Stimulated activated CD4-positive, alpha-beta T cell treated with anti-CD3 and anti-CD28 coated beads, Interleukin-4, amount 100 ng/mL, for 1 hour (primary cell): ENCODE measurements around the gene NCL.
A peak's percentile ranks its signal among the peaks of the same experiment; 100 is the strongest.

Source experiments
- DNase-seq: peaks from one replicate; pipeline ENCODE4 v3.0.0-alpha.2; 2020

NCL gene, protein sequence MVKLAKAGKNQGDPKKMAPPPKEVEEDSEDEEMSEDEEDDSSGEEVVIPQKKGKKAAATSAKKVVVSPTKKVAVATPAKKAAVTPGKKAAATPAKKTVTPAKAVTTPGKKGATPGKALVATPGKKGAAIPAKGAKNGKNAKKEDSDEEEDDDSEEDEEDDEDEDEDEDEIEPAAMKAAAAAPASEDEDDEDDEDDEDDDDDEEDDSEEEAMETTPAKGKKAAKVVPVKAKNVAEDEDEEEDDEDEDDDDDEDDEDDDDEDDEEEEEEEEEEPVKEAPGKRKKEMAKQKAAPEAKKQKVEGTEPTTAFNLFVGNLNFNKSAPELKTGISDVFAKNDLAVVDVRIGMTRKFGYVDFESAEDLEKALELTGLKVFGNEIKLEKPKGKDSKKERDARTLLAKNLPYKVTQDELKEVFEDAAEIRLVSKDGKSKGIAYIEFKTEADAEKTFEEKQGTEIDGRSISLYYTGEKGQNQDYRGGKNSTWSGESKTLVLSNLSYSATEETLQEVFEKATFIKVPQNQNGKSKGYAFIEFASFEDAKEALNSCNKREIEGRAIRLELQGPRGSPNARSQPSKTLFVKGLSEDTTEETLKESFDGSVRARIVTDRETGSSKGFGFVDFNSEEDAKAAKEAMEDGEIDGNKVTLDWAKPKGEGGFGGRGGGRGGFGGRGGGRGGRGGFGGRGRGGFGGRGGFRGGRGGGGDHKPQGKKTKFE

DNA sequence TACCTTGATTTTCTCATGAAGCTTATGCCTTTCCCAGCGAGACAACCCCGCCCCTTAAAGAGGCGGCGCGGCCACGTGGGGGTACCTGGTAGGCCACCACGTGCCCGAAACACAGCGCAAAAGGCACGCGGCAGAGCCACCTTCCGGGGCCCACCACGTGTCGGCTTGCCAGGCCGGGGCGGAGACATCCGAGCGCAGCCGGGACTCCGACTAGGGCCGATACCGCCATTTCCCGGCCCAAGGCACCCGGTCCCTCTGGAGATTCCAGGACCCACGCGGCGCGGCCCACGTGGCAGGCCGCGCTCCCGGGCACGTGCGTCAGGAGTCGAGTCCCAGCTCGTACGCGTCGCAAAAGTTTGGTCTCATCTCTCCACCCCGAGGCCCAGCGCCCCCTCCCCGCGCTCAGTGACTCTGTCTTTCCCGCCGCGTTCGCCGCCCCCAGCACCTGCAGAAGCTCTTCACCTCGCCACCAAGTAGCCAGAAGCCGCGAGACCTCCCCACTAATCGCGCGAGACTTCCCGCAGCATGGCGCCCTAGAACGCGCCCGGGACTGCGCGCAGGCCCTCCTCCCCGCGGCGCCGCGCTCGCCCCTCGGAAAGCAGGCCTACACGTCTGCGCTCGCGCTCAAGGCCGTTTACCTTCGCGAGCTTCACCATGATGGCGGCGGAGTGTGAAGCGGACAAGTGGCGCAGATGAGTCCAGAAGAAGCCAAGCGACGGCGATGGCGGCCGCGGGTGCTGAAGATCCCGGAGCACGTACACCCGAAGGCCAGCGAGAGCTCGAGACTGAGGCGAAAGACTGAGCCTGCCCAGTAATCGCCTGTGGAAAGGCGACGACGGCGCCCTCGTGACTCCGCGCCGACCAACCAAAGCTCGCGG, at the start of gene NCL:
NCL (minus strand) TSS at position 787 of the 878 bp plus-strand sequence; CDS start at position 656, 131 bp downstream.
- DNase-seq, result peak; percentile 89

DNA sequence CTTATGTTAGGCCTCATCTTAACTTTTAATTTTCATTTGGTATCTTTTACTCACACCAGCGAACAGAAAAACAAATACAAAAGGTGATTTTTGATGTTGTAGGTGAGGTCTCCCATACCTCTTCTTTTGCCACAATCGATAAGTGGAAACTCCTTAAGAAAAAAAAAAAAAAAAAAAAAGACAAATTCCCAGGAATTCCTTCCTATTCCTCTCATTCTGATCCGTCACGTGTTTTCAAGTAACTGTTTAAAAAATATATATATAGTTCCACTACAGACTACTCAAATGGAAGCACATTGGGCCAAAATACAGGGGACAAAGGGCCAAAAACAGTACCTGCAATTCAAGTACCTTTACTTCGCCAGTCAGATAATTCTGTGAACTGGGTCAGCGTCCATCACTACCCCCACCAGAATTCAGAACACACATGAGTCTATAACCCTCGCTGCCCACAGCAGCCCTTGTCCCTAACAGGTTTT, 49.5 kb upstream of the NCL start:
- DNase-seq, result no peak

DNA sequence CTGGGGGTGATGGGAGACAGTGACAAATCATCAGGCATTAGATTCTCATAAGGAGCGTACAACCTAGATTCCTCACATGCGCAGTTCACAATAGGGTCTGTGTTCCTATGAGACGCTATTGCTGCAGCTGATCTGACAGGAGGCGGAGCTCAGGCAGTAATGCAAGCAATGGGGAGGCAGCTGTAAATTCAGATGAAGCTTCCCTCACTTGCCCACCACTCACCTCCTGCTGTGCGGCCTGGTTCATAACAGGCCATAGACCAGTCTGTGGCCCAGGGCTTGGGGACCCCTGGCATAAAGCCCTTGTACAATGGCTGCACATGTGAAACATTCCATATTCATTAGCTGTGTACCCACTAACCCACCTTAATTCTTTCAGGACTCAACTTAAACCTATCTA, 47.9 kb upstream of the NCL start:
- no peak for DNase-seq

DNA sequence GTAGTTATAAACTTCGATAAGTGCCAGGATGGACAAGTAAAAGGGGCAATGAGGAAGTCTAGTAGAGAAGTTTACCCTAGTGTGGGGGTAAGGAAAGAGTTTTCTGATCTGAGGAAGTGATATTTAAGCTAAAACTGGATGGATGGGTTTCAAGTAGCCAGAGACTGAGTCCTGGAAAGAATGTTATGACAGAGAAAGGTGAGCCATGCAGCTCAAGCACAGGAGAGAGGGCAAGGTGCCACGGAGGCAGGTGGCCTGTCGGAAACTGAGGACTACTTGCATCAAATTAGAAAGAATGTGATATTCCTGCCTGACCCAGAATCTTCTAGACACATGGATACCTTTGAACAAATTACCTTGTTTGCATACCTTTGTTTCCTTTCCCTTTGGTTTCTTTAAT, 39.5 kb upstream of the NCL start:
- no peak for DNase-seq

DNA sequence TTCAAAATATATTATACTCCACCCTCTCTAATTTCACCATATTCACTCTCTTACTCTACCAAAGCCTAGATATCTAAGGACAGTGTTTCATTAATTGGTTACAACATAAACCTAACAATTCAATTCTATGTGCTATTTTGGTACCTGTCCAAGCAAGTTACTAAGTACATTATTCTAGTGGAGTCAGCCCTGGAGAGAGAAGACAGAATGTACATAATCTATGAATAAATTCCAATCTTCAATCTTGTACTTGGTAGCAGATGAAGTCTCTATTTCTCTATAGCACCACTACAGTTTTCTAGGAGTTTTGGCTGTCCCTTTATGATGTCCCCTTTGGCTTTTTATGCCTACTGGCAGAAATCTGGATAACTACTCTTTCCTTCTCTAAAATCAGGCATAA, 38.3 kb upstream of the NCL start:
- no peak for DNase-seq

DNA sequence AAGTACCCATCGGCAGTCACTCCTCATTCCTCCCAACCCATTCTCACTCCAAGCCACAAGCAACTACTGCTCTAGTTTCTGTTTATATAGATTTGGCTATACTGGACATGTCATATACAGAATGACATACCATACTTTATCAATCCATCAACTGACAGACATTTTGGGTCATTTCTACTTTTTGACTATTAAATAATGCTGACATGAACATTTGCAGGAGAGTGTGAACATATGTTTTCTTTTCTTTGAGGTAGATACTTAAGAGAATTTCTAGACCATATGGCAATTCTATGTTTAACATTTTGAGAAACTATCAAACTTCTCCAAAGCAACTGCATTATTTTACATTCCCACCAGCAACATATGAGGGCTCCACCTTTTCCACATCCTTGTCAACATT, 33.4 kb upstream of the NCL start:
- DNase-seq, result no peak

DNA sequence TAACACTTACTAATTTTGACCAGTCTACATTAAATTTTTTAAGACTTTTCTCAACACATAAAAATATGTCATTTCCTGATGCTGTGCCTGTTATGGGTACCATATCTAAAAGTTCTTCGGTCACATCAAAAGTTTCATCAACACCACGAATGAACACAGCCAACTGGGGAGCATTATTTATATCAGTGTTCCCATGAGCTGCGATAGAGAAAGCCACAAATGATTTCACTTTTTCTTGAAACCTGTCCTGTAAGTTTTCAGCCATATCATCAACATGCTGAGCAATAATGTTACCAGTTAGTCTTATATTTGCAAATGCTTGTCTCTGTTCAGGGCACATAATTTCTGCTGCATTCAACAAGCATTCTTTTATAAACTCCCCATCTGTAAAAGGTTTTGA, 30.4 kb upstream of the NCL start:
- DNase-seq, result no peak

DNA sequence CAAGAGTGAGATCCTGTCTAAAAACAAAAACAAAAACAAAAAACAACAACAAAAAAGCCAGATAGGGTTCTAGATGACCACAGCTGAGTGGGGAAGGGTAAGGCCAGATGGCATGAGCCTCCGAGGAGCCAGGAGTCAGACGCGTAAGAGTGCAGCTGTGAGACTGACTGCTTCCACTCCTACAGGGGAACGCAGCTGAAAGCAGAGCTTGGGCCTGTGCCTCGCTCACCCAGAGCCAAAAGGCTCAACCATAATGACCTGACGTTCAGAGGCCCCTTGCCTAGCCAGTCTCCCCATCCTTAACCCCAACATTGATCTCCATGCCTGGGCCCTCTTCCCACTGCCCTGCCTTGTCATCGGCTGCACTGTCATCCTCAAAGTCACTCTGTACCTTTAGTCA, 26.5 kb upstream of the NCL start:
- no peak for DNase-seq

DNA sequence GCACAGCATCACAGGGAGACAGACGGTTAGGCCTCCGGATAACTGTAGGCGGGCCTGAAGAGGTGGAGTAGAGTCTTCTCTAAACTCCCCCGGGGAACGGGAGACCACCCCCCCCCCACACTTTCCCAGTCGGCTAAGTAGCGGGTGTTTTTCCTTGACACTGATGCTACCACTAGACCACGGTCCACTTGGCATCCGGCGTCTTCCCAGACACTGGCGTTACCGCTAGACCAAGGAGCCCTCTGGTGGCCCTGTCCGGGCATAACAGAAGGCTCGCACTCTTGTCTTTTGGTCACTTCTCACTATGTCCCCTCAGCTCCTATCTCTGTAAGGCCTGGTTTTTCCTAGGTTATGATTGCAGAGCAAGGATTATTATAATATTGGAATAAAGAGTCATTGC, 25.7 kb upstream of the NCL start:
- peak; percentile 23 for DNase-seq

DNA sequence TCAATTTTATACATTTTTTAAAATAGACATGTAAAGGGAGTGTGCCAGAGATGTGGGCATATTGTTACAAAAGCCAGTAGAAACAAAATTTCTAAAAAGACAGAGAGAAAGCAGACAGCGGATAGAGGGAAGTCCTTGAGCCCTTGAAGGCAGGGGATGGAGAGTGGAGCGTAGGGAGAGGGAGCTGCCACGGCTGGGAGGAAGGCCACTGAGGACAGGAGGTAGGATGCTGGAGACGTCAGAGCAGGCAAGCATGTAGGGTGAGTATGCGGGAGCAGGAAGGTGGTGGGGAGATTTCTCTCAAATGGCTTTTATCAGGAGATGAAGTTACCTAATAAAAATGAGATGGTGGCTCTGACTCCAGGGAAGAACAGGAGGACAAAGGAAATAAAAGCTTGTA, 24.0 kb upstream of the NCL start:
- no peak for DNase-seq

DNA sequence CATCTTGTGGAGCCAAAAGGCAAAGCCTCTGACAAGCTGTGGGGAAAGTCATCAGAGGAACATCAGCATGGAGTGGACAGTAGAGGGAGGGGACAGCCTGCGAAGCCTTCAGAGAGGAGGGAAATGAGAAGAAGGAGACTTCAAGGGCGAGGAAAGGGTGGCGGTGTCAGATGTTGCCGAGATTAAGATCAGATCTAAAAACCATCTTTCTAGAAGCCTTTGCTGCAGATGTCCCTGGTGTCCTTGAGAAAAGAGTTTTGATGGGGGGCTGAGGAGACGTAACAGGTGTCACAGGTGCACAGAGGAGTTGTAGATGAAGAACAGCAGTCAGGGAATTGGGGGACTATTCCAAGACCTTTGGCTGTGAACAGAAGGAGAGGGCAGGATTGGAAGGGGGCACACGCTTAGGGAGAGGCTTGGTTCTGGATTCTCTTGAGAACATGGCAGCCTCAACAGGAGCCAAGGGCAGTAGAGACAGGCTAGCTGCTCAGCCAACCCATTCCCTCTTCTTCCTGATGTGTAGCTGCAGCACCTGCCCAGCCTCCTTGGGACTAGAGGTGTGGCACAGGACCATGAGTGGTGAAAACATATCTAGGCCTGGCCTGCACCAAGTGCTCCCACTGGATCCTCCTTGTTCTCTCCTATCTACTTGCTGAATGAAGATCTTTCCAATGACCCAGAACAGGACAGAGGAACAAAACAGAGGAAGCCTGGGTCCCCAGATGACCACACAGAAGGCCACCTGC, 22.7 kb upstream of the NCL start:
- DNase-seq, result no peak

DNA sequence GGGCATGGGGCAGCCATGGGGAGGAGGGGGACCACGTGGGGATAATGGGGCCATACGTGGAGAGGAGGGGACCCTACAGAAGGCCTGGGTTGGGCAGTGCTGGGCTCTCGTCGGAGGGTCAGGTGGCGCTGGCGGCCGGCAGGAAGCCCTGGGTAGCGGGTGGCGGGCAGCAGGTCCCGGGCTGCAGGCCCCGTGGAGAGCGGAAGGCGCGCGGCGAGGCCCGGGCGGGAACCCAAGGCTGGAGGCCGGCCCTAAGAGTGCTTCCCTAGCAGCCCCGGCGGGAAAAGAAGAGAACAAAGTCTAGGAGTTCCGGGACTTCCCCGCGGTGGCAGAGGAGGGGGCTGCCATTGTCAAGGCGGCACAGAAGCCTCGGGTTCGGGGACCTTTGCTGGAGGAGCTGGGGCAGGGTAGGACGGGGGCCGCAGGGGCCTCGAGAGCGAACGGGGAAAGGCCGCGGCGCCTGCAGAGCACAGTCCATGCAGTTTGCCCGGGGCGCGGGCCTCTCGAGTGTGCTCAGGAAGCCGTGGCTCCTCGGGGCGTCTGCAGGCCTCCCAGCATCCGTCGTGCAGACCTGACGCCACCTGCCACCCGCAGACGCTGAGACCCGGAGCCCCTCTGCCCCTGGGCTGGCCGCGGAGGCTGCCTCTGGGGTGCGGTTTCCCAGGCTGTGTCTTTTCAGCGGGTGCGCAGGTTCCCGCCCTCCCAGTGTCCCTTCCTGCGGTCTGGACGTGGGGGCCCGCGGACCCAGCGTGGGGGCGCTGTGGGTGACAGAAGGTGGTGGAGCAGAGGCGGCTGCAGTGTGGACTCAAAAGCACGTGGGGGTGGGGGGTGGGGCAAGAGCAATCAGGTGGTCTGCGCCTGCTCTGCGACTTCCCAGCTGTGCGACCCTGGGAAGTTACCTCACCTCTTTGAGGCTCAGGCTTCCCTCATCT, 19.4 kb upstream of the NCL start:
- DNase-seq, result peak; percentile 46

DNA sequence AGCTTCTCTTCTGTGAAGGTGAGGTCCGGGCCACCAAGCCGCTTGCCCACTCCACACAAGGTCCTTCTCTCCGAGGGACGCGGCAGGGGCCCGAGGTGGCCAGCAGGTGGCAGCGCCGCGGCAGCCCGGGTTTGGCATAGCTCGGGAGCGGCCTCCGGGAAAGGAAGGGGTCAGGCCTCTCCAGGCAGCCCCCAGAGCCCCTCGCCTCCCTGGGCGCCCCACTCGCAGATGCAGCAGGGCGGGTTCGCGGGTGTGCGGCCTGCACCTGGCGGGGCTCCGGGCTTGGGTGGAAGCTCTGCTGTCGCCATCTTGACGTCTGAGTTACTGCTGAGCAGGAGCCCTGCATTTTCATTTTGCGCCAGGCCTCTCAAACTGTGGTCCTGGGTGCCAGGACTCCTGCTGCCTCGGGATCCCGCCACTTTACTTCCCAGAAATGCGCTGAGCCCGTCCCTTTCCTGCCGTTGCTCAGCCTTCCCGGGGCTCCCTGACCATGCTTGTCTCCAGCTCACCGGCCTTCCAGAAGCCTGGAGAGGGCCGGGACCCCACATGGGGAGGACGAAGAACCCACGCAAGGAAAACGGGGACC, 18.6 kb upstream of the NCL start:
- DNase-seq, result peak; percentile 78

DNA sequence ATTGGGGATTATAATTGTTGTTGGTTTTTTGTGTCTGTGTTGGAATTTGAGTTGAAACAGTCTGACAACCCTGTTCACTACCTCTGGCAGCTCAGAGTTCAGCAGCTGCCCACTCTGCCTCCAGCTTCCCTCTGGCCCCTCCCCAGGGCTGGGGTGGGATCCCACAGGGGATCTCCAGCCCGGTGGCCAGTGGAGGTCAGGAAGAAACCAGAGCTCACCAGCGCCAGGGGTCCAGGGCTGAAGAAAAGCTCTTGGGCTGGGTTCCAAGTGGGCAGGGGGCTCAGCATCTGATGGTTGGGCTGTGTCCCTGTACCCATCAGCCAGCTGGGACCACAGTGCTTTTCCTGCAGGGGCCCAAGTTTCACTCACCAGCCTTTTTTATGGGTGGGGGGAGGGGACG, 16.5 kb upstream of the NCL start:
- no peak for DNase-seq

DNA sequence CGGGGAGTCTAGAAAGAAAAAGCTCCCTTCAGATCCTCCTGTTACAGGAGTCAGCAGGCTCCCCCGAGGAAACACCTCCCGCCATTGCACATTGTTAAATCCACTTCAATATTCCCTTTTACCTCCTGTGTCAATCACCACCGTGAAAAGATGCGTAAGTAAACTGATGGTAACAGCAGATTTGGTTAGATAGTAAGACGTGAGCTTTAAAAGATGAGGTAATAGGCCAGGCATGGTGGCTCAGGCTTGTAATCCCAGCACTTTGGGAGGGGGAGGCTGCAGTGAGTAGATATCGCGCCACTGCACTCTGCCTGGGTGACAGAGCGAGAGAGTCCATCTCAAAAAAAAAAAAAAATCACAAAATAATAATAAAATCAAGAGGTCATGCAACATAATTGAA, 15.2 kb upstream of the NCL start:
- DNase-seq, result no peak

DNA sequence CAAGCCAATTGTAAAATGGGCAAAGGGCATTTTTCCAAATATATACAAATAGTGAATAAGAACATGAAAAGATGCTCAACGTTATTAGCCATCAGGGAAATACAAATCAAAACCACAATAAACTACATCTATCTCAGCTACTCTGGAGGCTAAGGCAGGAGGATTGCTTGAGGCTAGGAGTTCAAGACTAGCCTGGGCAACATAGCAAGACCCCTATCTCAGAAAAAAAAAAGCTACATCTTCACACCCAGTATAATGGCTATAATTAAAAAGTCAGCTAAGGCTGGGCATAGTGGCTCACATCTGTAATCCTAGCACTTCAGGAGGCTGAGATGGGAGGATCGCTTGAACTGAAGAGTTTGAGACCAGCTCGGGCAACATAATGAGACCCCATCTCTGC, 12.6 kb upstream of the NCL start:
- DNase-seq, result no peak

DNA sequence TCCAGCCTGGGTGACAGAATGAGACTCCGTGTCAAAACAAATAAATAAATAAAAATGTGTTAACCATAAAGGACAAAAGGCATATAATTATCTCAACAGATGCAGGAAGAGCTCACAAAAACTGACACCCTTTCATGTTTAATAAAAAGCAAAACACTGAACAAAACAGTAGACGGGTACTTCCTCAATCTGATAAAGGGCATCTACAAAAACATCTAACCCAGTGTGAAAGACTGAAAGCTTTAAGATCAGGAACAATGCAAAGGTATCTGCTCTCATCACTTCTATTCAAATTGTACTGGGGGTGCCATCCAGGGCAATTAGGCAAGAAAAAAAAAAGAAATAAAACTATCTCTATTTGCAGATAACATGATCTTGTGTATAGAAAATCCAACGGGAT, 11.7 kb upstream of the NCL start:
- no peak for DNase-seq

DNA sequence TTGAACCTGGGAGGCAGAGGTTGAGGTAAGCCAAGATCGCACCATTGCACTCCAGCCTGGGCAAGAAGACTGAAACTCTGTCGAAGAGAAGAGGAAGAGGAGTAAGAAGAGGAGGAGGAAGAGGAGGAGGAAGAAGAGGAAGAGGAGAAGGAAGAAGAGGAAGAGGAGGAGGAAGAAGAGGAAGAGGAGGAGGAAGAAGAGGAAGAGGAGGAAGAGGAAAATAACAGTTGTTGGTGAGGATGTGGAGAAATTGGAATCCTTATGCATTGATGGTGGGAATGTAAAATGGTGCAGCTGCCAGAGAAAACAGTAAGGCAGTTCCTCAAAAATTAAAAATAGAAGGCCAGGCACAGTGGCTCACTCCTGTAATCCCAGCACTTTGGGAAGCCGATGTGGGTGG, 8.5 kb upstream of the NCL start:
- no peak for DNase-seq

DNA sequence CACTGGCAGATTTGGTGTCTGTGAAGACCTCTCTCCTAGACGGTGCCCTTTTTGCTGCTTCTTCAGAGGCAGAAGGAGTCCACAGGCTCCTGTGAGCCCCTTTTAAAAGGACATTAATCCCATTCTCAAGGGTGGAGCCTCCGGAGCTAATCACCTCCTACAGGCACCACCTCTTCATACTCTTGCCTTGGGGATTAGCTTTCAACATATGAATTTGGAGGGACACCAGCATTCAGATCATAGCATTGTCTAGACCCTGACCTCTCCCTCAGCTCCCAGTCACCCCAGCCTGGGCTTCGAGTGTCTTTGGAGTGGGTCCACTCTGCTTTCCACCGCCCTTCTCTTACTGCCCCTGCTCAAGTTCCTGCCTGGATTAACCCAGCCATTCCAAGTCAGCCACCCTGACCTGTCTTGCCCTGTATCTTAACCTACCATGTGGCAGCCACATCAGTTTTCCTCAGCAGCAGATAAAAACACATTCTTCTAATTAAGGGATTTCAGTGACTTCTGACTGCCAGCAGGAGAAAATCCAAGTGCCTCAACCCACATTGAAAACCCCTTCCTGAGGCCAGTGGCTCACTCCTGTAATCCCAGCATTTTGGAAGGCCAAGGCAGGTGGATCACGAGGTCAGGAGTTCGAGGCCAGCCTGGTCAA, 6.1 kb upstream of the NCL start:
- DNase-seq, result no peak

DNA sequence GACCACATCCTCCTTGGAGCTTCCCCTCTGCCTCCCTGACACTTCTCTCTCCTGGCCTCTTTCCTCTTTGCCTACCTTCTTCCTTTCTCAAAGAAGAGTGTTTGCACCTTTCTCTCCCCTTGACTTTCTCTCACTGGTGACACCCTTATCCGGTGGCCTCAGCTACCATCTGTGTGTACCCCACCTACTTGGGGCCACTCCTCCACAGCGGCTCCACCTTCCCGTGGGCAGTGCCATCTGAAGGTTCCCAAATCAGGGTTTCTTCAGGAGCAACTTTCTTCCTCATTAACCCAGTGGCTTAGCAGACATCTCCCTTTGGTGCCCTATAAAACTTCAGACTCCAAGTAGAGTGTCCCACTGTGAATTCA, 5.3 kb upstream of the NCL start:
- DNase-seq, result no peak
